ENCODE data around the gene CELSR1. TPM values are rescaled to one million over a fixed set of nuclear protein-coding genes. Genes with fewer than 3 reads are reported as not detected.

Gene CELSR1
- total and polyA plus RNA-seq, 2 donors (not counting 1 experiment from before 2014, with no cell fraction given): 0.07 to 1.8 TPM

DNA sequence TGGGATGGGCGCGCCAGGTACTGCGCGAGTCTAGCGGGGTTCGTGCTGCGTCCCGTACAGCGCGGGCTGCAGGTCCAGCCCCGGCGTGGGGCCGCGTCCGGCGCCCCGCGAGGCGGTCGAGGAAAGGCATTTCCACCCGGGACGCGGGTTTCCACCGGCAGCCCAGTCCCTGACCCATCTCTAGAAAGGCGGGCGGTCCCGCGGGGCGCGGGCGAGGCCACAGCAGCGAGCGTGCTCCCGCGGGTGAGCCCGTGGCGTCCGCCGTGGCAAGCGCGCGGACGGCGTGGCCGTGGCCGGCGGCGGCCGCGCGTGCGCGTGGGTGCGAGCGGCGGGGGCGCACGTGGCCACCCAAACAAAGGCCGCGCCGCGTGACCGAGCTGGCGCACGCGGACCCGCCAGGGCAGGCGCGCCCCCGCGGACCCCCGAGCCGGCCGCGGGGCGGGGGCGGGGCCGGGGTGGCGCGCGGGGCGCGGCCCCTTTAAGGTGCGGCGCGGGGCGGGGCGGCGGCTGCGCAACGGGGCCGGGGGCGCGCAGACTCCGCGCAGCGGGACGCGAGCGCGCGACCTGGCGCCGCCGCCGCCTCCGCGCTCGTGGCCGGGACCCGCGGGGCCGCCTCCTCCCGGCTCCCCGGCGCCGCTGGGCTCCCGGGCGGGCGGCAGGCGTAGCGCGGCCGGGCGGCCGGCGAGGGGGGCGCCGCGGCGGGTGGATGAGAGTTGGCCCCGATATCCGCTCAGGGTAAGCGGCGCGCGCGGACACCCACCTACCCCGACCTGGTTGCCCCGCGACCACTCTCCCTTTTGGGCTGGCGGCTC is 39.3 kb upstream of the CELSR1 start:
- Histone ChIP-seq H3K4me2 (ENCODE audit: extremely low read depth, insufficient read depth, low read length) (peak overlapping the region; percentile 44), H3K9me3 (ENCODE audit: control insufficient read depth, insufficient read depth, low read depth, low read length) (no peaks in the 10 kb centered on the region), H3K9ac (ENCODE audit: insufficient read depth, low read length) (peak overlapping the region; percentile 46), H4K20me1 (ENCODE audit: control insufficient read depth, extremely low read depth, insufficient read depth, low read length) (no peaks in the 10 kb centered on the region), H3K4me1 (ENCODE audit: control insufficient read depth, extremely low read depth, insufficient read depth, low read length) (no peaks in the 10 kb centered on the region), H3K36me3 (ENCODE audit: control insufficient read depth, insufficient read depth, low read length) (no peaks in the 10 kb centered on the region), H2AFZ (ENCODE audit: low read length) (peak overlapping the region; percentile 64), H3K27ac (ENCODE audit: insufficient read depth, low read length) (no peak overlapping the region), H3K27me3 (ENCODE audit: control insufficient read depth, insufficient read depth, low read length) (peaks cover 3% of the 10 kb centered on the region), H3K4me3 (replicated peaks in 1 of 4; ENCODE audit: control extremely low read depth in 1 of 4, insufficient read depth in 1 of 4, low read depth in 3 of 4, low read length in 4 of 4) (peak overlapping the region; percentile 17 to 67 (median 44)), H3K79me2 (ENCODE audit: control insufficient read depth, insufficient read depth, low read length) (no peaks in the 10 kb centered on the region)
- DNase-seq (ENCODE audit: low read depth in 2 of 2): peak; percentile 42 to 55
- TF ChIP-seq, protein P1, sequence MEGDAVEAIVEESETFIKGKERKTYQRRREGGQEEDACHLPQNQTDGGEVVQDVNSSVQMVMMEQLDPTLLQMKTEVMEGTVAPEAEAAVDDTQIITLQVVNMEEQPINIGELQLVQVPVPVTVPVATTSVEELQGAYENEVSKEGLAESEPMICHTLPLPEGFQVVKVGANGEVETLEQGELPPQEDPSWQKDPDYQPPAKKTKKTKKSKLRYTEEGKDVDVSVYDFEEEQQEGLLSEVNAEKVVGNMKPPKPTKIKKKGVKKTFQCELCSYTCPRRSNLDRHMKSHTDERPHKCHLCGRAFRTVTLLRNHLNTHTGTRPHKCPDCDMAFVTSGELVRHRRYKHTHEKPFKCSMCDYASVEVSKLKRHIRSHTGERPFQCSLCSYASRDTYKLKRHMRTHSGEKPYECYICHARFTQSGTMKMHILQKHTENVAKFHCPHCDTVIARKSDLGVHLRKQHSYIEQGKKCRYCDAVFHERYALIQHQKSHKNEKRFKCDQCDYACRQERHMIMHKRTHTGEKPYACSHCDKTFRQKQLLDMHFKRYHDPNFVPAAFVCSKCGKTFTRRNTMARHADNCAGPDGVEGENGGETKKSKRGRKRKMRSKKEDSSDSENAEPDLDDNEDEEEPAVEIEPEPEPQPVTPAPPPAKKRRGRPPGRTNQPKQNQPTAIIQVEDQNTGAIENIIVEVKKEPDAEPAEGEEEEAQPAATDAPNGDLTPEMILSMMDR (conservative IDR thresholded peaks at IDR 0.05 in 1 of 2, IDR thresholded peaks at IDR 0.05 in 1 of 2; ENCODE audit: low read depth in 1 of 2, low read length in 2 of 2): no peak
- no peak for TF ChIP-seq EZH2 (IDR thresholded peaks at IDR 0.05; ENCODE audit: low read length, missing control alignments)

DNA sequence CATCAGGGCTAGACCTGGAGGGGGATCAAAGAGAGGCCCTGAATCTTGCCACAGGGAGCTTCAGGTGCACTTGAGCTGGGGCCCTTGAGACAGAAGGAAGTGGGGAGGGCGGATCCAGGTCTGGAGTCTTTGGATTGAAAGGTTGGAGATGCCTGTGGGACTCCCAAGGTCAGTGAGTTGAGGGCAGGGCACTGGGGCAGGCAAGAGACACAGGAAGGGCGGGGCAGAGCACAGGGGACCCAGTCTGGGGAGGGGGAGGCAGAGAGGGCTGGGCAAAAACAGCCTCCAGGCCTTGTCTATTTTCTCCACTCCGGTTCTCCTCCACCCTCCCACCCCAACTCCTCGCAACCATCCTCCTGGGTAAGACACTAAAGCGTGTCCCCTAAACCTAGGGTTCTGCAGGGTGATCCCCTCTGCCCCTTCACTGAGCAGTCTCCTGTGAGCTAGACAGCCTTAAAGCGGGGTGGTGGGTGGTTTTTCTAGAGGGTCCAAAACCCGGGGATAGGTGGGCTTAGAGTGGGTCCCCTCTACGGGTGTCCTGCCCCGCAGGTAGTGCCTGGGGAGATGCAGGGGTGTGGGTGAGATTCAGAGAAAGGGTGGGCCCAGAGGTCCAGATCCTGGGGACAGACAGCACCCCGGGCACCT is 38.6 kb upstream of the CELSR1 start:
- H2AFZ ChIP-seq (ENCODE audit: low read length): peak overlapping the region; percentile 64
- H3K79me2 ChIP-seq (ENCODE audit: control insufficient read depth, insufficient read depth, low read length): no peaks in the 10 kb centered on the region
- H3K4me2 ChIP-seq (ENCODE audit: extremely low read depth, insufficient read depth, low read length): peak overlapping the region; percentile 44
- H3K27me3 ChIP-seq (ENCODE audit: control insufficient read depth, insufficient read depth, low read length): peaks cover 3% of the 10 kb centered on the region
- H3K36me3 ChIP-seq (ENCODE audit: control insufficient read depth, insufficient read depth, low read length): no peaks in the 10 kb centered on the region
- no peaks in the 10 kb centered on the region for H3K9me3 ChIP-seq (ENCODE audit: control insufficient read depth, insufficient read depth, low read depth, low read length)
- H3K27ac ChIP-seq (ENCODE audit: insufficient read depth, low read length): no peak overlapping the region
- TF ChIP-seq, protein P1 (conservative IDR thresholded peaks at IDR 0.05 in 1 of 2, IDR thresholded peaks at IDR 0.05 in 1 of 2; ENCODE audit: low read depth in 1 of 2, low read length in 2 of 2): no peak
- TF ChIP-seq EZH2 (IDR thresholded peaks at IDR 0.05; ENCODE audit: low read length, missing control alignments): no peak
- no peak for DNase-seq (ENCODE audit: low read depth in 2 of 2)
- H3K9ac ChIP-seq (ENCODE audit: insufficient read depth, low read length): peak overlapping the region; percentile 42
- peak overlapping the region; percentile 17 to 58 (median 26) for H3K4me3 ChIP-seq (replicated peaks in 1 of 4; ENCODE audit: control extremely low read depth in 1 of 4, insufficient read depth in 1 of 4, low read depth in 3 of 4, low read length in 4 of 4)
- H3K4me1 ChIP-seq (ENCODE audit: control insufficient read depth, extremely low read depth, insufficient read depth, low read length): no peaks in the 10 kb centered on the region
- H4K20me1 ChIP-seq (ENCODE audit: control insufficient read depth, extremely low read depth, insufficient read depth, low read length): no peaks in the 10 kb centered on the region
